NCI-H446 (cell line): ENCODE data around the gene CAMK2G.
"Not testable (repeated sequence)": the region's sequence is repeated elsewhere in the genome, so short reads cannot be mapped to it uniquely, and the experiment has no call there.

Experiments used
- DNase-seq, 2 experiments: peaks; one replicate each; lab custom pipeline; 2025; lab: John Stamatoyannopoulos, UW

CAMK2G gene

GRCh38 chr10:73812657-73813056, 61.7 kb downstream of the CAMK2G start:
- no peak for DNase-seq

GRCh38 chr10:73810735-73811465, 63.5 kb downstream of the CAMK2G start:
- no peak for DNase-seq

GRCh38 chr10:73810358-73810734, 64.0 kb downstream of the CAMK2G start:
- DNase-seq, result no peak

GRCh38 chr10:73809061-73809818, 65.1 kb downstream of the CAMK2G start:
- no peak for DNase-seq

- DNase-seq, result no peak
Observed at GRCh38 chr10:73808021-73808815, 66.1 kb downstream of the CAMK2G start.

- DNase-seq, result no peak
Observed at GRCh38 chr10:73807471-73807870, 66.9 kb downstream of the CAMK2G start.

- DNase-seq, result no peak
Observed at GRCh38 chr10:73806176-73806950, 68.0 kb downstream of the CAMK2G start.

GRCh38 chr10:73803680-73804286, 70.6 kb downstream of the CAMK2G start:
- DNase-seq, result no peak

- DNase-seq, result no peak
Observed at GRCh38 chr10:73802276-73802991, 71.9 kb downstream of the CAMK2G start.

GRCh38 chr10:73801253-73801590, 73.1 kb downstream of the CAMK2G start:
- no peak for DNase-seq

GRCh38 chr10:73800560-73801252, 73.6 kb downstream of the CAMK2G start:
- DNase-seq, result no peak

GRCh38 chr10:73799899-73800559, 74.3 kb downstream of the CAMK2G start:
- DNase-seq, result no peak

- DNase-seq, result no peak
Observed at GRCh38 chr10:73798927-73799560, 75.3 kb downstream of the CAMK2G start.

GRCh38 chr10:73798087-73798486, 76.3 kb downstream of the CAMK2G start:
- no peak for DNase-seq

- DNase-seq, result no peak
Observed at GRCh38 chr10:73797324-73798025, 76.9 kb downstream of the CAMK2G start.

- no peak for DNase-seq
Observed at GRCh38 chr10:73796766-73797165, 77.6 kb downstream of the CAMK2G start.

- DNase-seq, result not testable (repeated sequence)
Observed at GRCh38 chr10:73796035-73796434, 78.3 kb downstream of the CAMK2G start.

- not testable (repeated sequence) for DNase-seq
Observed at GRCh38 chr10:73795491-73795890, 78.9 kb downstream of the CAMK2G start.

GRCh38 chr10:73793456-73793855, 80.9 kb downstream of the CAMK2G start:
- no peak for DNase-seq
